K562 (cell line): ENCODE data around the gene DCPS. TPM values are rescaled to one million over a fixed set of nuclear protein-coding genes. Genes with fewer than 3 reads are reported as not detected.

Source experiments
- ARHGAP35 ChIP-seq: fragments of 450-650 bp; IDR thresholded peaks from 2 replicates; pipeline ENCODE4 v1.6.1; 2018; ENCODE audit not compliant: partially characterized antibody
- BRD4 ChIP-seq: fragments of 200-600 bp; sonication (generic); IDR thresholded peaks from 2 replicates; pipeline ENCODE4 v1.6.1; 2017; ENCODE audit warnings: inconsistent platforms
- CHD2 ChIP-seq: IDR thresholded peaks from 2 replicates; pipeline ENCODE4 v1.6.1; 2011; ENCODE audit warnings: low read depth, low read length
- COPS2 ChIP-seq: fragments of 450-650 bp; conservative IDR thresholded peaks from 2 replicates; pipeline ENCODE4 v1.6.1; 2016; ENCODE audit warnings: mild to moderate bottlenecking, moderate library complexity
- CXXC5 ChIP-seq: fragments of 250-450 bp; sonication (Bioruptor Pico); IDR thresholded peaks from 2 replicates; pipeline ENCODE4 v1.8.0; 2022; ENCODE audit warnings: inconsistent platforms, mild to moderate bottlenecking, moderate library complexity
- DLX4 ChIP-seq: fragments of 250-450 bp; sonication (Bioruptor Pico); IDR thresholded peaks from 2 replicates; pipeline ENCODE4 v1.6.1; 2021; ENCODE audit warnings: mild to moderate bottlenecking
- DNMT1 ChIP-seq: fragments of 450-650 bp; IDR thresholded peaks from 2 replicates; pipeline ENCODE4 v1.6.1; 2016; ENCODE audit warnings: antibody characterized with exemption, mild to moderate bottlenecking
- FOXK2 ChIP-seq, 2 experiments: fragments of 450-650 bp; IDR thresholded peaks in 1 of 2; conservative IDR thresholded peaks in 1 of 2; 2 replicates each; pipeline ENCODE4 v1.6.1; 2016; ENCODE audit warnings: low read depth in 2 of 2, mild to moderate bottlenecking in 1 of 2
- HDAC1 ChIP-seq, 2 experiments: fragments of 450-650 bp; IDR thresholded peaks; 2 replicates each; pipeline ENCODE4 v1.6.1; 2016 to 2017; ENCODE audit warnings: inconsistent platforms in 1 of 2, mild to moderate bottlenecking in 1 of 2, moderate library complexity in 1 of 2
- HDAC3 ChIP-seq: fragments of 450-650 bp; IDR thresholded peaks from 2 replicates; pipeline ENCODE4 v1.6.1; 2018; ENCODE audit warnings: borderline replicate concordance, mild to moderate bottlenecking, moderate library complexity; ENCODE audit not compliant: partially characterized antibody
- HMGN3 ChIP-seq: IDR thresholded peaks from 2 replicates; pipeline ENCODE4 v1.6.1; 2011; ENCODE audit warnings: borderline replicate concordance, low read depth, mild to moderate bottlenecking, mixed read lengths, low read length; ENCODE audit not compliant: insufficient read length; ENCODE audit errors: extremely low read depth
- ILF3 ChIP-seq: fragments of 450-650 bp; IDR thresholded peaks from 2 replicates; pipeline ENCODE4 v1.6.1; 2018; ENCODE audit warnings: antibody characterized with exemption, mild to moderate bottlenecking, moderate library complexity, borderline replicate concordance
- KLF10 ChIP-seq: fragments of 250-450 bp; sonication (Bioruptor Pico); IDR thresholded peaks from 2 replicates; pipeline ENCODE4 v1.6.1; 2021; ENCODE audit warnings: matching md5 sums
- KLF16 ChIP-seq: IDR thresholded peaks from 2 replicates; pipeline ENCODE4 v1.6.1; 2016; ENCODE audit warnings: antibody characterized with exemption
- NUFIP1 ChIP-seq: fragments of 450-650 bp; IDR thresholded peaks from 2 replicates; pipeline ENCODE4 v1.6.1; 2018; ENCODE audit not compliant: partially characterized antibody
- RBM34 ChIP-seq: fragments of 200-400 bp; formaldehyde crosslinking; IDR thresholded peaks from 2 replicates; pipeline ENCODE4 v1.6.1; 2018; ENCODE audit warnings: low read length, borderline replicate concordance; ENCODE audit not compliant: insufficient read depth
- RBM39 ChIP-seq: fragments of 200-400 bp; formaldehyde crosslinking; optimal IDR thresholded peaks from 2 replicates; pipeline ENCODE3; 2018; ENCODE audit warnings: low read depth, low read length
- SIX5 ChIP-seq, 2 experiments: IDR thresholded peaks; 2 replicates each; pipeline ENCODE4 v1.6.1; 2011; ENCODE audit warnings: low read length in 2 of 2, borderline replicate concordance in 1 of 2, low read depth in 1 of 2, mild to moderate bottlenecking in 1 of 2, moderate library complexity in 1 of 2; ENCODE audit not compliant: insufficient read depth in 1 of 2
- SLC30A9 ChIP-seq: fragments of 250-450 bp; sonication (Bioruptor Pico); IDR thresholded peaks from 2 replicates; pipeline ENCODE4 v1.8.0; 2022; ENCODE audit warnings: mild to moderate bottlenecking, moderate library complexity
- SMAD3 ChIP-seq: fragments of 450-650 bp; formaldehyde crosslinking; conservative IDR thresholded peaks from 2 replicates; pipeline ENCODE4 v1.4.0; 2020; ENCODE audit warnings: mild to moderate bottlenecking
- TCF15 ChIP-seq: fragments of 250-450 bp; sonication (Bioruptor Pico); IDR thresholded peaks from 2 replicates; pipeline ENCODE4 v1.8.0; 2022; ENCODE audit warnings: moderate library complexity, mild to moderate bottlenecking, inconsistent platforms
- TCF7L2 ChIP-seq: fragments of 150-350 bp; IDR thresholded peaks from 2 replicates; pipeline ENCODE4 v1.6.1; 2016; ENCODE audit warnings: low read depth, mild to moderate bottlenecking, low read length, moderate library complexity
- YBX1 ChIP-seq: fragments of 450-650 bp; IDR thresholded peaks from 2 replicates; pipeline ENCODE4 v1.7.1; 2016; ENCODE audit warnings: mild to moderate bottlenecking
- ZFP1 ChIP-seq: fragments of 450-650 bp; formaldehyde crosslinking; IDR thresholded peaks from 2 replicates; pipeline ENCODE4 v1.4.0; 2020; ENCODE audit warnings: mild to moderate bottlenecking, mixed read lengths
- ZNF184 ChIP-seq: sonication (generic); formaldehyde crosslinking; IDR thresholded peaks from 2 replicates; pipeline ENCODE4 v1.5.0; 2020; ENCODE audit warnings: missing genetic modification reagents
- ZNF232 ChIP-seq: sonication (generic); formaldehyde crosslinking; IDR thresholded peaks from 2 replicates; pipeline ENCODE4 v1.8.0; 2022; ENCODE audit warnings: mild to moderate bottlenecking, missing genetic modification reagents
- ZNF280B ChIP-seq: fragments of 250-450 bp; sonication (Bioruptor Pico); IDR thresholded peaks from 2 replicates; pipeline ENCODE4 v1.5.1; 2021; ENCODE audit warnings: mild to moderate bottlenecking
- ZNF324 ChIP-seq: fragments of 250-450 bp; sonication (Bioruptor Pico); IDR thresholded peaks from 2 replicates; pipeline ENCODE4 v1.4.0; 2020; ENCODE audit warnings: mild to moderate bottlenecking
- ZNF830 ChIP-seq: fragments of 250-450 bp; sonication (Bioruptor Pico); IDR thresholded peaks from 2 replicates; pipeline ENCODE4 v1.5.0; 2021; ENCODE audit warnings: mild to moderate bottlenecking
- polyA plus RNA-seq, 8 experiments: library from polyadenylated mRNA; depleted of rRNA in 4 of 8; stranded (reverse) in 5 of 8; unstranded in 3 of 8; fragments of >200 nt; fragmentation: Nextera tagmentation in 2 of 8; fragmentation: Illumina TruSeq in 1 of 8; extraction: Ambion mirVana in 2 of 8; extraction: Trizol in 1 of 8; gene quantifications; 2 replicates each; pipeline versions ENCODE4 v1.2.1 to v1.2.3, GENCODE V29; 2011 to 2014; ENCODE audit warnings: inconsistent platforms in 1 of 8, missing spikeins in 1 of 8
- total RNA-seq, 7 experiments: library from RNA; depleted of rRNA in 6 of 7; stranded (reverse); fragments of >200 nt in 6 of 7; fragmentation: Illumina TruSeq in 2 of 7; extraction: Trizol in 2 of 7; gene quantifications; 2 replicates each; pipeline versions ENCODE4 v1.2.1 to v1.2.3, GENCODE V29; 2011 to 2021; ENCODE audit warnings: low replicate concordance in 1 of 7

The DCPS gene
- total and polyA plus RNA-seq, 9 of the 15 experiments (the other 6 are each of a cell fraction or from before 2014, with no cell fraction given), result 8.7 to 38.1 (median 17.9) TPM

GRCh38 chr11:126303623-126304456, at the start of gene DCPS (continued):
- TF ChIP-seq SMAD3 (CRISPR knock-in tag) (no peak), KLF10 (no peak), HDAC3 (no peak), COPS2 (no peak), BRD4 (peak; percentile 86; the same call in 1 of the 2 replicates), KLF16 (no peak), TCF7L2 (peak; percentile 41; the same call in 1 of the 2 replicates), SLC30A9 (CRISPR knock-in tag) (no peak), ZNF184 (CRISPR knock-in tag) (no peak), DLX4 (CRISPR knock-in tag) (no peak), CXXC5 (peak; percentile 84), YBX1 (no peak), ZFP1 (CRISPR knock-in tag) (no peak), SIX5 (IDR thresholded peaks at IDR 0.05; ENCODE audit: borderline replicate concordance in 1 of 2, insufficient read depth in 1 of 2, low read depth in 1 of 2, low read length in 2 of 2) (no peak), TCF15 (no peak), CHD2 (no peak), RBM34 (no peak), ZNF324 (CRISPR knock-in tag) (no peak), ARHGAP35 (no peak), FOXK2 (conservative IDR thresholded peaks at IDR 0.05 in 1 of 2, IDR thresholded peaks at IDR 0.05 in 1 of 2; ENCODE audit: low read depth in 2 of 2) (0 out of 4 replicates have a peak, but pooled peaks of 1 of the 2 experiments have one; percentile 41), RBM39 (no peak), ZNF280B (no peak), NUFIP1 (no peak), HMGN3 (peak; percentile 76), ZNF232 (CRISPR knock-in tag) (no peak), ZNF830 (CRISPR knock-in tag) (peak; percentile 71; the same call in 1 of the 2 replicates), HDAC1 (IDR thresholded peaks at IDR 0.05) (peak in 1 of 2 experiments; percentile 79; a peak in 2 of 4 replicates), DNMT1 (no peak), ILF3 (no peak)
